SK-N-SH treated with all-trans-retinoic acid at 6 μM for 48 hours (cell line): ENCODE results near the gene GOLPH3.

Source experiments
- ARNTL ChIP-seq: fragments of 450-650 bp; formaldehyde crosslinking; IDR thresholded peaks from 2 replicates; pipeline ENCODE4 v1.5.0; 2020; ENCODE audit warnings: low read depth, mild to moderate bottlenecking, moderate library complexity, borderline replicate concordance
- BACH2 ChIP-seq: fragments of 250-450 bp; sonication (Bioruptor Pico); IDR thresholded peaks from 2 replicates; pipeline ENCODE4 v1.9.0; 2021; ENCODE audit warnings: mild to moderate bottlenecking, borderline replicate concordance
- GLIS3 ChIP-seq: fragments of 250-450 bp; sonication (Bioruptor Pico); IDR thresholded peaks from 2 replicates; pipeline ENCODE4 v1.5.0; 2020; ENCODE audit warnings: mild to moderate bottlenecking, moderate library complexity
- ISL1 ChIP-seq: fragments of 250-450 bp; sonication (Bioruptor Pico); IDR thresholded peaks from 2 replicates; pipeline ENCODE4 v2.1.2; 2022; ENCODE audit warnings: mild to moderate bottlenecking, moderate library complexity
- PATZ1 ChIP-seq: fragments of 250-450 bp; sonication (Bioruptor Pico); IDR thresholded peaks from 2 replicates; pipeline ENCODE4 v1.8.0; 2020; ENCODE audit warnings: mild to moderate bottlenecking, moderate library complexity, borderline replicate concordance
- SNAI2 ChIP-seq: fragments of 250-450 bp; sonication (Bioruptor Pico); IDR thresholded peaks from 2 replicates; pipeline ENCODE4 v1.5.0; 2020; ENCODE audit warnings: mild to moderate bottlenecking, moderate library complexity
- ZFP30 ChIP-seq: fragments of 450-650 bp; formaldehyde crosslinking; IDR thresholded peaks from 2 replicates; pipeline ENCODE4 v1.5.0; 2022; ENCODE audit warnings: mild to moderate bottlenecking, moderate library complexity
- ZNF8 ChIP-seq: fragments of 450-650 bp; formaldehyde crosslinking; IDR thresholded peaks from 2 replicates; pipeline ENCODE4 v1.5.0; 2020; ENCODE audit warnings: mild to moderate bottlenecking, moderate library complexity

- TF ChIP-seq ARNTL (CRISPR knock-in tag), result no peak
- TF ChIP-seq GLIS3 (CRISPR knock-in tag), result no peak
- TF ChIP-seq PATZ1, result no peak
- no peak for TF ChIP-seq ZFP30 (CRISPR knock-in tag)
- no peak for TF ChIP-seq SNAI2 (CRISPR knock-in tag)
- TF ChIP-seq ZNF8 (CRISPR knock-in tag), result no peak
- TF ChIP-seq ISL1 (CRISPR knock-in tag), result no peak
- TF ChIP-seq BACH2 (CRISPR knock-in tag), result no peak
Observed at GRCh38 chr5:32089146-32090000, 84.7 kb downstream of the GOLPH3 start.
